ENCODE measurements around the gene CAPZA1.

Gene CAPZA1

GRCh38 chr1:112702420-112703261 lies 83.0 kb downstream of the CAPZA1 start:
- no peak for DNase-seq

- no peak for DNase-seq
Measured at GRCh38 chr1:112703706-112704105, 84.1 kb downstream of the CAPZA1 start.

- peak; percentile 48 for DNase-seq
Measured at GRCh38 chr1:112704391-112704933, 84.8 kb downstream of the CAPZA1 start.

GRCh38 chr1:112704934-112705627 lies 85.4 kb downstream of the CAPZA1 start:
- peak; percentile 64 for DNase-seq

GRCh38 chr1:112706505-112707220 lies 87.0 kb downstream of the CAPZA1 start, which contains the start of gene RHOC:
RHOC (minus strand) TSS chr1:112707127; CDS start chr1:112703799, 3,328 bp downstream.
- DNase-seq, result peak; percentile 62

- DNase-seq, result peak; percentile 79
Measured at GRCh38 chr1:112707221-112708001, 87.8 kb downstream of the CAPZA1 start.

GRCh38 chr1:112708002-112708448 lies 88.4 kb downstream of the CAPZA1 start:
- no peak for DNase-seq

- no peak for DNase-seq
Measured at GRCh38 chr1:112708489-112708888, 88.9 kb downstream of the CAPZA1 start.

GRCh38 chr1:112710159-112710558 lies 90.5 kb downstream of the CAPZA1 start:
- DNase-seq, result no peak

GRCh38 chr1:112710586-112710985 lies 91.0 kb downstream of the CAPZA1 start:
- DNase-seq, result no peak

GRCh38 chr1:112711041-112711440 lies 91.4 kb downstream of the CAPZA1 start:
- no peak for DNase-seq

- no peak for DNase-seq
Measured at GRCh38 chr1:112711670-112712069, 92.0 kb downstream of the CAPZA1 start.

- DNase-seq, result no peak
Measured at GRCh38 chr1:112712191-112712590, 92.6 kb downstream of the CAPZA1 start.

- DNase-seq, result no peak
Measured at GRCh38 chr1:112712701-112713128, 93.1 kb downstream of the CAPZA1 start.

- DNase-seq, result no peak
Measured at GRCh38 chr1:112713466-112714312, 94.1 kb downstream of the CAPZA1 start.

GRCh38 chr1:112714313-112715263 lies 95.0 kb downstream of the CAPZA1 start:
- peak; percentile 41 for DNase-seq

GRCh38 chr1:112715264-112716053 lies 95.8 kb downstream of the CAPZA1 start, which contains the start of gene PPM1J:
PPM1J (minus strand) TSS chr1:112715332; CDS start chr1:112715301, 31 bp downstream.
- peak; percentile 99 for DNase-seq

- peak; percentile 87 for DNase-seq
Measured at GRCh38 chr1:112716133-112716720, 96.6 kb downstream of the CAPZA1 start.

Measured in stimulated activated CD8-positive, alpha-beta memory T cell treated with anti-CD3 and anti-CD28 coated beads, Interleukin-4, amount 100 ng/mL, for 48 hours (primary cell).